ENCODE results near the gene NOP9.
"Not testable (repeated sequence)": the region's sequence is repeated elsewhere in the genome, so short reads cannot be mapped to it uniquely, and the experiment has no call there.

Gene NOP9

GRCh38 chr14:24323341-24323740 is 23.7 kb downstream of the NOP9 start:
- H3K4me3 ChIP-seq (ENCODE audit: low read length) = no peak overlapping the region
- no peak for DNase-seq (ENCODE audit: low read depth)
- TF ChIP-seq CTCF (conservative IDR thresholded peaks at IDR 0.05; ENCODE audit: low read length) = no peak

DNA sequence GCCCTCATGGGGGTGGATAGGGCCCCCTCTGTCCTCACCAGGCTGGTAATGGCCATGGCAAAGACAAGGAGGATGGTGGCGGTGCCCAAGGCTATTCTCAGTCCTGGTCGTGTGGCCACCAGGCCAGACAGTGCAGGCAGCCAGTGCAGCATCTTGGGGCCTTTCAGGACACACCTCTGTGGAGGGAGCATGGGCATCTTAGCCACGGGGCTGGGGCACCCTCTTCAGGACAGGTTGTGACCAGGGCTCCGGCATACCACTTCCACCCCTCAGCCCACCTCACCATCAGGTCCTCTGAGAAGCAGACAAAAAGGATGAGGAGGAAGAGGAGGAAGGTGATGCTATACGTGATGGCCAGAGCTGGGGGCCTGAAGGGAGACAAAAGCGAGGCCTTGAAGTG is 24.4 kb downstream of the NOP9 start:
- DNase-seq (ENCODE audit: low read depth) = no peak
- no peak for TF ChIP-seq CTCF (conservative IDR thresholded peaks at IDR 0.05; ENCODE audit: low read length)
- no peak overlapping the region for H3K4me3 ChIP-seq (ENCODE audit: low read length)

GRCh38 chr14:24325041-24325530 is 25.4 kb downstream of the NOP9 start:
- no peak overlapping the region for H3K4me3 ChIP-seq (ENCODE audit: low read length)
- no peak for DNase-seq (ENCODE audit: low read depth)
- TF ChIP-seq CTCF (conservative IDR thresholded peaks at IDR 0.05; ENCODE audit: low read length) = no peak

DNA sequence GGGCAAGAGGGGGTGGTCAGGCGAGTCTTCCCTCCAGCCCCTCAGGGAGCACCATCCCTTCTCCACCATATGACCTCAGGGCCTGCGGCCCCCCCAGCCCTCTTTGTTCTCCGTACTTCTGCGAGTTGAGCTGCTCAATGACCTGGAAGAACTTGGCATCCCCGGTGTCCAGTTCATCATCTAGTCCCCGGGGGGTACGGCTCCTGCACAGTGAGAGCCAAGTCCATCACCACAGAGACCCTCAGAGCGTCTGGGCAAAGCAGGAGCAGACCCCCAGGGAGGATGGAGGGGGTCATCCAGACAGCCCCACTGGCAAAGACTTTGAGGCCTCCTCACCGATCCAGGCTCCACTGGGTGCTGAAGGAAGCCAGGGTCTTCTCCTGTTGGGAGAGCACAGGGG is 26.3 kb downstream of the NOP9 start:
- no peak overlapping the region for H3K4me3 ChIP-seq (ENCODE audit: low read length)
- DNase-seq (ENCODE audit: low read depth) = no peak
- no peak for TF ChIP-seq CTCF (conservative IDR thresholded peaks at IDR 0.05; ENCODE audit: low read length)

GRCh38 chr14:24327303-24327702 is 27.7 kb downstream of the NOP9 start:
- no peak for DNase-seq (ENCODE audit: low read depth)
- TF ChIP-seq CTCF (conservative IDR thresholded peaks at IDR 0.05; ENCODE audit: low read length) = no peak
- no peak overlapping the region for H3K4me3 ChIP-seq (ENCODE audit: low read length)

DNA sequence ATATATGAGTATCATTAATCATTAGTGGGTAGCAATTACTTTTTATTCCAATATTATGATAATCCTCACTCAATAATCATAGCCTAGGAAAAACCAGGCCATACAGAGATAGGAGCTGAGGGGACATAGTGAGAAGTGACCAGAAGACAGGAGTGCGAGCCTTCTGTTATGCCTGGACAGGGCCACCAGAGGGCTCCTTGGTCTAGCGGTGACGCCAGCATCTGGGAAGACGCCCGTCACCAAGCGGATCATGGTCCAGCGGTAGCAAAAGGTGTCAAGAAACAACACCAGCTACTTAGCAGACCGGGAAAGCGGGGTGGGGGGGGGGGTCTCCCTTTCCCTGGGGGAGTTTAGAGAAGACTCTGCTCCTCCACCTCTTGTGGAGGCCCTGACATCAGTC is 28.3 kb downstream of the NOP9 start:
- DNase-seq (ENCODE audit: low read depth); H3K4me3 ChIP-seq (ENCODE audit: low read length): not testable (repeated sequence)
- peak; percentile 36 for TF ChIP-seq CTCF (conservative IDR thresholded peaks at IDR 0.05; ENCODE audit: low read length)

GRCh38 chr14:24329073-24329663 is 29.5 kb downstream of the NOP9 start:
- no peak for TF ChIP-seq CTCF (conservative IDR thresholded peaks at IDR 0.05; ENCODE audit: low read length)
- H3K4me3 ChIP-seq (ENCODE audit: low read length) = no peak overlapping the region
- DNase-seq (ENCODE audit: low read depth) = no peak
